Chondrocyte (in vitro differentiated cells): ENCODE results near the gene KLLN. TPM values are rescaled to one million over a fixed set of nuclear protein-coding genes. Genes with fewer than 3 reads are reported as not detected.

Source experiments
- DNase-seq: peaks from one replicate; pipeline ENCODE4 v3.0.0; 2021; ENCODE audit warnings: mixed read lengths, low spot score
- H3K27ac Mint-ChIP-seq: one replicate; pipeline ENCODE4 v1.8.0; 2021; ENCODE audit warnings: mild to moderate bottlenecking, moderate library complexity, mixed read lengths; ENCODE audit not compliant: unreplicated experiment
- H3K27me3 Mint-ChIP-seq: 2 replicates; pipeline ENCODE4 v1.8.0; 2021; ENCODE audit warnings: low read depth, mixed read lengths
- H3K36me3 Mint-ChIP-seq: 2 replicates; pipeline ENCODE4 v1.8.0; 2021; ENCODE audit warnings: low read depth, mixed read lengths
- H3K4me1 Mint-ChIP-seq: 2 replicates; pipeline ENCODE4 v1.8.0; 2021; ENCODE audit warnings: low read depth, mild to moderate bottlenecking, mixed read lengths
- H3K4me3 Mint-ChIP-seq: one replicate; pipeline ENCODE4 v1.8.0; 2021; ENCODE audit warnings: mild to moderate bottlenecking, moderate library complexity, mixed read lengths; ENCODE audit not compliant: unreplicated experiment
- H3K9me3 Mint-ChIP-seq: 2 replicates; pipeline ENCODE4 v1.8.0; 2021; ENCODE audit warnings: low read depth, mixed read lengths
- total RNA-seq: library from RNA; stranded (reverse); gene quantifications from 3 replicates; pipeline ENCODE4 v1.2.1, GENCODE V29; 2021
- TF ChIP-seq, protein P1 (sequence below): fragments of 200-600 bp; sonication (generic); IDR thresholded peaks from 2 replicates; pipeline ENCODE4 v1.5.0; 2021; ENCODE audit warnings: antibody characterized with exemption, mild to moderate bottlenecking, moderate library complexity

Gene KLLN
- total RNA-seq, 1 donor from 2014 or later, result 0.72 TPM

DNA sequence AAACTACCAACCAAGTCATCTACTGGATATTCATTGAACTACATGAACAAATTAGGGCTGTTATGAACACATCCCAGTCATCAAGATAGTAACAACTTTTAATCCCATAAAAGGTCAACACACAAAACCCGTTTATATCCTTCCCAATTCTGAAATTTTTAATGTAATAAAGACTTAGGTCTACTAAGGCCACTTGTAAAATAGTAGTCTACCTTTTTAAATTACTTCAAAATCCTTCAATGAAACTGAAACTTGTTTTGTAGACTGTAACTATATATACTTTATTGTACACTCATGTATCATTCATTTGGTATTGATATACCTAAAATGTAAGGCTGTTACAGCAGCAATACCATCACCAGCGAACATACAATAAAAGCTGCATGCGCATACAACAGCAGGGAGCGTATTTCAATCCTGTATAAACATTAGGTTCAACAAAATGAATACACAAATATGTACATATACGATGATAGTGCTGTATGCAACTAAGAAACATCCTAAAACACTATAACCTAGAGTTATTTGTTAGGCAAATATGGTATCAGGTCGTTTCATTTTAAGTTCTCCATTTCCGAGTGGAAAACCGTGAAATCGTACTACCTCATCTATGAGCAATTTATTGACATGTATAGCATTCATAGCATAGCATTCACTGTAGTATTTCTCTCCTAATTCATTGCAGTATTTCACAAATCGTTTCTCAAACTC is 46.3 kb downstream of the KLLN start:
- TF ChIP-seq, protein P1, sequence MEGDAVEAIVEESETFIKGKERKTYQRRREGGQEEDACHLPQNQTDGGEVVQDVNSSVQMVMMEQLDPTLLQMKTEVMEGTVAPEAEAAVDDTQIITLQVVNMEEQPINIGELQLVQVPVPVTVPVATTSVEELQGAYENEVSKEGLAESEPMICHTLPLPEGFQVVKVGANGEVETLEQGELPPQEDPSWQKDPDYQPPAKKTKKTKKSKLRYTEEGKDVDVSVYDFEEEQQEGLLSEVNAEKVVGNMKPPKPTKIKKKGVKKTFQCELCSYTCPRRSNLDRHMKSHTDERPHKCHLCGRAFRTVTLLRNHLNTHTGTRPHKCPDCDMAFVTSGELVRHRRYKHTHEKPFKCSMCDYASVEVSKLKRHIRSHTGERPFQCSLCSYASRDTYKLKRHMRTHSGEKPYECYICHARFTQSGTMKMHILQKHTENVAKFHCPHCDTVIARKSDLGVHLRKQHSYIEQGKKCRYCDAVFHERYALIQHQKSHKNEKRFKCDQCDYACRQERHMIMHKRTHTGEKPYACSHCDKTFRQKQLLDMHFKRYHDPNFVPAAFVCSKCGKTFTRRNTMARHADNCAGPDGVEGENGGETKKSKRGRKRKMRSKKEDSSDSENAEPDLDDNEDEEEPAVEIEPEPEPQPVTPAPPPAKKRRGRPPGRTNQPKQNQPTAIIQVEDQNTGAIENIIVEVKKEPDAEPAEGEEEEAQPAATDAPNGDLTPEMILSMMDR, result no peak
- peak overlapping the region; percentile 96 for H3K27ac Mint-ChIP-seq
- DNase-seq, result no peak
- H3K9me3 Mint-ChIP-seq, result no peaks in the 10 kb centered on the region
- peak overlapping the region; percentile 86 for H3K4me3 Mint-ChIP-seq
- peaks cover 34% of the 10 kb centered on the region for H3K4me1 Mint-ChIP-seq
- H3K27me3 Mint-ChIP-seq, result no peaks in the 10 kb centered on the region
- H3K36me3 Mint-ChIP-seq, result peaks cover 1% of the 10 kb centered on the region

DNA sequence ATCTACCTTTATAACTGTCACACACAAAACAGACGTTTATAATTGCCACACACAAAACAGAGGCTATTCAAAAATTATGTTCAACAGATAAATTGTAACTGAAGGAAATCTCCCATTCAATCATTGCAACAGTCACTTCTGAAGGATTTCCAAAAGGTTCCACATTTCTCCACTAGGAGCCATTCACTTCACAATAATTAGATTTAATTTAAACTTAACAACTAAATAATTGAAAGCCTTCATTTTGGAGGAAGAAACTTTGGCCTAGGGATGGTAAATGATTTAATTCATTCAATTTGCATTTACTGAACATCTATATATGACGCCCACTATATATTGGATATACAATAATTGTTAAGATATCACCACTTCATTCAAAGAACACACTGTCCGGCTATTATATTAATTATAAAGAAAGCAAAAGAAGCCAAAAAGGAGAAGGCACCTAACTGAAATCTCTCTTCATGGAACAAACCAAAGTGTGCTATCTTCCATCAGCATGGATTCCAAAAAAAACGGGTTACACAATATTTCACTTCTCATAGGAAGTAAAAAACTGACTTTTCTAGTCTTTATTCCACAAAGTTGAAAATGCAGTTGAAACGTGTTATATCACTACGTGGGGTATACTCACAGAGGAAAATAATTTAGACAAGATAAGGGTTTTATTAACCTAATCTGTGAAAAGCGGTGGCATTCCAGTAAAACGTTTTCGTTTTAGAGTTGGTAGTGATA is 47.0 kb downstream of the KLLN start:
- no peaks in the 10 kb centered on the region for H3K27me3 Mint-ChIP-seq
- peaks cover 34% of the 10 kb centered on the region for H3K4me1 Mint-ChIP-seq
- no peak for DNase-seq
- H3K27ac Mint-ChIP-seq, result no peak overlapping the region
- H3K36me3 Mint-ChIP-seq, result peaks cover 3% of the 10 kb centered on the region
- H3K4me3 Mint-ChIP-seq, result peak overlapping the region; percentile 86
- H3K9me3 Mint-ChIP-seq, result no peaks in the 10 kb centered on the region
- TF ChIP-seq, protein P1, result peak; percentile 52

Other genes with a start within 250 kb of the KLLN start
- 61.5 to 71.6 TPM (median 66.2 TPM) in 3 replicates for gene PAPSS2, start 203.7 kb downstream of the KLLN start, total RNA-seq
- 50.6 to 55.3 TPM (median 54.9 TPM) in 3 replicates for gene ATAD1, start 45.3 kb downstream of the KLLN start, total RNA-seq
- 82.9 to 85.4 TPM (median 83.5 TPM) in 3 replicates for gene PTEN, start 92 bp upstream of the KLLN start, total RNA-seq